HEK293T (cell line): ENCODE measurements around the gene HDAC10.
A peak's percentile ranks its signal among the peaks of the same experiment; 100 is the strongest.

Source experiments
- CTCF ChIA-PET: fragments of 350-600 bp; formaldehyde crosslinking; extraction: SDS; loops from one replicate; lab custom pipeline; 2021; ENCODE audit warnings: antibody characterized with exemption, inconsistent platforms; lab: Yijun Ruan, JAX
- POLR2A ChIA-PET: fragments of 350-600 bp; formaldehyde crosslinking; extraction: SDS; loops from one replicate; lab custom pipeline; 2020; ENCODE audit warnings: antibody characterized with exemption, inconsistent platforms; lab: Yijun Ruan, JAX
- DNase-seq: peaks from one replicate; pipeline ENCODE4 v3.0.0; 2012; ENCODE audit warnings: mixed read lengths; ENCODE audit errors: extremely low spot score
- ARNT ChIP-seq: fragments of 450-650 bp; IDR thresholded peaks from 2 replicates; pipeline ENCODE4 v1.6.1; 2017; ENCODE audit warnings: mild to moderate bottlenecking
- BHLHE40 ChIP-seq: fragments of 450-650 bp; IDR thresholded peaks from 2 replicates; pipeline ENCODE4 v1.6.1; 2016; ENCODE audit warnings: mild to moderate bottlenecking, moderate library complexity, borderline replicate concordance
- CTBP1 ChIP-seq: fragments of 450-650 bp; IDR thresholded peaks from 2 replicates; pipeline ENCODE4 v1.6.1; 2016; ENCODE audit warnings: borderline replicate concordance
- ELF4 ChIP-seq: fragments of 450-650 bp; IDR thresholded peaks from 2 replicates; pipeline ENCODE4 v1.6.1; 2017; ENCODE audit warnings: antibody characterized with exemption
- FOXA1 ChIP-seq: fragments of 450-650 bp; IDR thresholded peaks from 2 replicates; pipeline ENCODE4 v1.6.1; 2016; ENCODE audit warnings: mild to moderate bottlenecking
- FOXK2 ChIP-seq: fragments of 450-650 bp; IDR thresholded peaks from 2 replicates; pipeline ENCODE4 v1.6.1; 2016; ENCODE audit warnings: mild to moderate bottlenecking
- FOXM1 ChIP-seq: fragments of 450-650 bp; IDR thresholded peaks from 2 replicates; pipeline ENCODE4 v1.6.1; 2017; ENCODE audit warnings: mild to moderate bottlenecking, borderline replicate concordance
- HDGF ChIP-seq: fragments of 450-650 bp; IDR thresholded peaks from 2 replicates; pipeline ENCODE4 v1.6.1; 2017; ENCODE audit warnings: antibody characterized with exemption, borderline replicate concordance
- L3MBTL2 ChIP-seq: fragments of 450-650 bp; conservative IDR thresholded peaks from 2 replicates; pipeline ENCODE4 v1.6.1; 2016; ENCODE audit warnings: mild to moderate bottlenecking
- LEF1 ChIP-seq: fragments of 450-650 bp; IDR thresholded peaks from 2 replicates; pipeline ENCODE4 v1.6.1; 2017; ENCODE audit warnings: mild to moderate bottlenecking, borderline replicate concordance
- NFRKB ChIP-seq: fragments of 450-650 bp; IDR thresholded peaks from 2 replicates; pipeline ENCODE4 v1.6.1; 2016; ENCODE audit warnings: mild to moderate bottlenecking, moderate library complexity
- PKNOX1 ChIP-seq: fragments of 450-650 bp; IDR thresholded peaks from 2 replicates; pipeline ENCODE4 v1.6.1; 2016
- SP1 ChIP-seq: fragments of 450-650 bp; IDR thresholded peaks from 2 replicates; pipeline ENCODE4 v1.6.1; 2017
- SUZ12 ChIP-seq: fragments of 450-650 bp; IDR thresholded peaks from 2 replicates; pipeline ENCODE4 v1.6.1; 2016; ENCODE audit warnings: mild to moderate bottlenecking
- TARDBP ChIP-seq: fragments of 450-650 bp; IDR thresholded peaks from 2 replicates; pipeline ENCODE4 v1.6.1; 2016
- ZNF384 ChIP-seq: fragments of 450-650 bp; IDR thresholded peaks from 2 replicates; pipeline ENCODE4 v1.6.1; 2016

The HDAC10 gene

DNA sequence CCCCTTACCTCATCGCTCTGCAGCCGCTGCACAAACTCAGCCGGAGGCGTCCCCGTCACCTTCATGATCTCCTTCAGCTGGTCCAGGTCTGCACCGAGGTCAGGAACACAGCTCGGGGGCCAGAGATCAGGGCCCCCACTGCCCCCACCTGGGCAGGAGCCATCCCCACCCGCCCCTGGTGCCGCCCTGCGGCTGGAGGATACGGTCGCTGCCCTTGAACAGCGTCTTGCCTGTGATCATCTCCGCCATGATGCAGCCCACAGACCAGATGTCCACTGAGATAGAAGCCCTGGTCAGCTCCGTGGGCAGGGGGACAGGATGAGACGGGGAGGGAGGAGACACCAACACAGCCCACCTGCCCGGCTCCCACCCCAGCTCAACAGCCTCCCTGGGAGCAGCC is 4.5 kb upstream of the HDAC10 start:
- no peak for TF ChIP-seq SUZ12
- TF ChIP-seq CTBP1: no peak
- TF ChIP-seq FOXK2: no peak
- TF ChIP-seq NFRKB: no peak
- no peak for TF ChIP-seq HDGF
- POLR2A ChIA-PET: interaction anchor here (1.0 to 1.4 kb wide), 2 partner anchors 16 to 49 kb away, joined by 3 read pairs; no protein-coding TSS in a partner anchor
- CTCF ChIA-PET: no interaction called here
- DNase-seq: no peak

GRCh38 chr22:50255099-50255498 is 4.0 kb upstream of the HDAC10 start:
- CTCF ChIA-PET: no interaction called here
- no peak for DNase-seq
- POLR2A ChIA-PET: interaction anchor here (1.4 kb wide), 1 partner anchor 17 kb away, joined by 3 read pairs; no protein-coding TSS in a partner anchor
- TF ChIP-seq FOXA1 (no peak), NFRKB (no peak), ZNF384 (no peak), LEF1 (no peak), FOXM1 (no peak), CTBP1 (no peak), SP1 (no peak), HDGF (no peak), PKNOX1 (no peak), BHLHE40 (no peak), TARDBP (no peak), L3MBTL2 (no peak), ARNT (no peak)

GRCh38 chr22:50253941-50254340 is 2.9 kb upstream of the HDAC10 start:
- CTCF ChIA-PET: no interaction called here

GRCh38 chr22:50253046-50253915 is 2.2 kb upstream of the HDAC10 start:
- no peak for DNase-seq
- ChIA-PET POLR2A (interaction anchor here (0.6 to 1.0 kb wide), 3 partner anchors 8 to 46 kb away, joined by 3 to 5 read pairs (median 3); partner anchors contain the start of gene MAPK12), CTCF (interaction anchor here (0.6 to 2.0 kb wide), 8 partner anchors 8 to 367 kb away, joined by 3 to 7 read pairs (median 4); partner anchors contain the start of genes MAPK12 and PLXNB2)
- TF ChIP-seq FOXM1 (no peak), FOXK2 (no peak), LEF1 (no peak)

More at GRCh38 chr22:50253941-50254340, 2.9 kb upstream of the HDAC10 start:
- no peak for DNase-seq
- POLR2A ChIA-PET: no interaction called here
- no peak for TF ChIP-seq SP1
- TF ChIP-seq ELF4: no peak
- TF ChIP-seq FOXA1: no peak
- no peak for TF ChIP-seq CTBP1
- TF ChIP-seq LEF1: no peak
- TF ChIP-seq ZNF384: no peak
- TF ChIP-seq PKNOX1: no peak
- no peak for TF ChIP-seq NFRKB
- TF ChIP-seq ARNT: no peak

- peak; percentile 54 for DNase-seq
- ChIA-PET CTCF (interaction anchor here (0.6 to 2.0 kb wide), 8 partner anchors 9 to 368 kb away, joined by 3 to 7 read pairs (median 4); partner anchors contain the start of genes MAPK12 and PLXNB2), POLR2A (interaction anchor here (0.6 to 1.9 kb wide), 8 partner anchors 8 to 80 kb away, joined by 3 to 13 read pairs (median 4); partner anchors contain the start of gene MAPK12)
- TF ChIP-seq CTBP1: no peak
- no peak for TF ChIP-seq ARNT
- TF ChIP-seq FOXA1: no peak
- no peak for TF ChIP-seq LEF1
- TF ChIP-seq SP1: no peak
Observed at GRCh38 chr22:50252082-50253045, 1.3 kb upstream of the HDAC10 start.

DNA sequence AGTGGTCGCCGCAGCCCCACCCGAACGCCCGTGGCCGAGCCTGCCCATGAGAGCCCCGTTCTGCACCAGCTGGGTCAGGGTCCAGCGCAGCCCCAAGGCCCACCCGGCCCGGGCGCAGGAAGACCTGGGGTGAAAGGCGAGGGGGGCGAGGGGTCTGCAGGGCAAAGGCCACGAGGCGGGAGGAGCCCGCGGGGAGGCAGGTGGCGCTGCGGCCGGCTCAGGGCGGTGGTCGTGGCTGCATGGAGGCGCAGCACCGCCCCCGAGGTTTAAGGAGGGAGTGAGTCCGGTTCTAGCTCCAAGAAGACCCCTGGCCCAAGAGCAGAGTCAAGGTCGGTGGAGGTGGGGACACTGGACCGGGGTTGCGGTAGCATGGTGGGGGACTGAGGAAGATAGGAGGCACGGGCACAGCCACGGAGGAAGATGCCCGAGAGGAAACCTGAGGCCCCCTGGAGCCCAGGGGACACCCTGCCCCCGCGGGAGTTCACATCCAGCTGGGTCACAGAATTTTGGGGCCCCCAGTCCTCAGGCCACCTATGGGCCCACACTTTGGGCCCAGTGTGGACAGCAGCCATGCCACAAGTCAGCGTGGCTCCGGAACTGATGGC is 514 bp upstream of the HDAC10 start:
- CTCF ChIA-PET: interaction anchor here (0.6 to 2.0 kb wide), 4 partner anchors 13 to 75 kb away, joined by 3 to 6 read pairs (median 3); partner anchors contain the start of gene PLXNB2
- POLR2A ChIA-PET: interaction anchor here (0.6 to 1.9 kb wide), 8 partner anchors 9 to 274 kb away, joined by 3 to 13 read pairs (median 4); partner anchors contain the start of genes LMF2, MAPK12, NCAPH2 and SCO2

More for the DNA sequence above, 514 bp upstream of the HDAC10 start:
- no peak for DNase-seq
- no peak for TF ChIP-seq ELF4
- no peak for TF ChIP-seq TARDBP
- TF ChIP-seq SUZ12: no peak
- no peak for TF ChIP-seq BHLHE40
- TF ChIP-seq FOXM1: no peak
- no peak for TF ChIP-seq ZNF384
- TF ChIP-seq NFRKB: no peak
- no peak for TF ChIP-seq LEF1
- no peak for TF ChIP-seq PKNOX1
- no peak for TF ChIP-seq SP1
